ENCODE measurements around the gene PTGER3.

Gene PTGER3

DNA sequence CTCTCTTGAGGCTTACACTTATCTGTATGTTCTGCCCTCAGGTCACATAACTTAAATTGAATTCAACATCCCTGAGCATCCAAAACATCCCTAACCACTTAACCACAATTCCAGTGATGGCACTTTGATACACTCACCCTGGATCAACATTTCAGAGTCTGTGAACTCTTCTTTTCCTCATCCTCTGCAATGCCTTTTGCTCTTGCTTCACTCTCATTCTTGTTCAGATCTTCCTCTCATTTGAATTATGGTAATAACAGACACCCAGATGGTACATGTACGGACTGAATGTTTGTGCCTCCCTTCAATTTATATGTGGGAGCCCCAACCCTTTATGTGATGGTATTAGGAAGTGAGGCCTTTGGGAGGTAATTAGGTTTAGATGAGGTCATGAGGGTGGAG lies 33.4 kb downstream of the PTGER3 start:
- H2BK12ac ChIP-seq (ENCODE audit: low read length in 2 of 2) = no peak overlapping the region

DNA sequence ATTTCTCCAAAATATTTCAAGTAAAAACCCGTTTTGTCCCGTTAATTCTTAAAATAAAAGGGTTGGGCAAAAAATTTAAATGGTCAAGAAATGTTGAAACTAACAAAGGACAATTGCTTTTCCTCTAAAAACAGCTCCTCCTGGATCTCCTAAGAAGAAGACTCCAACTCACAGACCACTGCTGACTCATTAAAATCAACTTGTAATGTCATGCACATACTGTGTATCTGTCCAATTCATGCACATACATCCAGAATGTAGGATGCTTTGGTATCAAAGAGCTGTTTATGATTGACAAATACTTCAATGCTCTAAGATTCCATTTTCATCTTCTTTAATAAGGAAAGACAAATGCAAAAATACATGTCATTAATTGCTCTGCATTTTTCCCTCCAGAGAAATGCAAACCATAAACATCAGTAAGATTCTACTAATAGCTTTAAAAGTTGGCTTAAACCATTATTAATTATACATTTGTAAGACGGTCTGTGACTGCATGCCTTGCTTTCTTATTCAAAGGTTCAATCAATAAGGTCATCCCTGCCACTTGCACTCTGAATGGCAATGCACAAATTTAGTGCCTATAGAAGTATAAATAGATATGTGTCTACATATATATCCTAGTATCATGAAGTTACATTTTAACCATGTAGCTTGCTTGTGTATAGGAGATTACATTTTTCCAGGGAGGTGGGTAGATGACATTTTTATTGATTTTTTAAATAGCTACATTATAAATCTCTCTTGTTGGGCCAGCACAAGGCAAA lies 44.7 kb downstream of the PTGER3 start:
- DNase-seq = no peak
- Histone ChIP-seq H3K27me3 (ENCODE audit: control insufficient read depth in 1 of 2, insufficient read depth in 1 of 2, low read length in 2 of 2) (no peaks in the 10 kb centered on the region), H3K9me3 (ENCODE audit: control insufficient read depth, low read length) (no peaks in the 10 kb centered on the region), H2BK5ac (ENCODE audit: low read depth, low read length, poor library complexity, severe bottlenecking) (no peak overlapping the region), H3K4me2 (ENCODE audit: low read length, poor library complexity, severe bottlenecking) (no peak overlapping the region), H2BK12ac (ENCODE audit: low read length in 2 of 2) (no peak overlapping the region), H3K4me1 (ENCODE audit: control insufficient read depth, insufficient read depth, low read depth, low read length) (no peaks in the 10 kb centered on the region), H2AK5ac (ENCODE audit: low read length, severe bottlenecking) (no peak overlapping the region), H4K91ac (ENCODE audit: low read length) (no peak overlapping the region), H3K14ac (ENCODE audit: low read length in 2 of 2) (no peak overlapping the region), H3K4me3 (ENCODE audit: insufficient read depth in 1 of 2, low read depth in 1 of 2, low read length in 2 of 2) (no peak overlapping the region), H3K23ac (ENCODE audit: low read length in 2 of 2) (no peak overlapping the region), H2AFZ (ENCODE audit: low read depth, low read length) (no peak overlapping the region), H3K36me3 (ENCODE audit: control insufficient read depth in 1 of 2, insufficient read depth in 2 of 2, low read depth in 1 of 2, low read length in 2 of 2) (no peaks in the 10 kb centered on the region), H3K27ac (ENCODE audit: low read length, poor library complexity, severe bottlenecking) (no peak overlapping the region), H4K8ac (ENCODE audit: low read length) (no peak overlapping the region), H3K79me1 (replicated peaks; ENCODE audit: low read length, poor library complexity, severe bottlenecking) (no peaks in the 10 kb centered on the region), H2BK120ac (ENCODE audit: low read depth, low read length) (no peak overlapping the region), H3K9ac (ENCODE audit: low read length) (no peak overlapping the region), H3K4ac (ENCODE audit: low read depth in 1 of 2, low read length in 2 of 2) (no peak overlapping the region), H3K18ac (ENCODE audit: low read depth in 1 of 2, low read length in 2 of 2) (no peak overlapping the region), H2BK15ac (ENCODE audit: low read depth, poor library complexity, severe bottlenecking) (no peak overlapping the region)
- 74% methylated on average over 3 of the region's 3 CpGs for WGBS

More for the DNA sequence above, 33.4 kb downstream of the PTGER3 start:
- no peaks in the 10 kb centered on the region for H3K27me3 ChIP-seq (ENCODE audit: control insufficient read depth in 1 of 2, insufficient read depth in 1 of 2, low read length in 2 of 2)
- H2BK15ac ChIP-seq (ENCODE audit: low read depth, poor library complexity, severe bottlenecking) = no peak overlapping the region
- WGBS = 63% methylated on average over 1 of the region's 1 CpG
- H3K4me3 ChIP-seq (ENCODE audit: insufficient read depth in 1 of 2, low read depth in 1 of 2, low read length in 2 of 2) = no peak overlapping the region
- no peak for DNase-seq
- no peak overlapping the region for H3K4ac ChIP-seq (ENCODE audit: low read depth in 1 of 2, low read length in 2 of 2)
- H3K14ac ChIP-seq (ENCODE audit: low read length in 2 of 2) = no peak overlapping the region
- H3K9me3 ChIP-seq (ENCODE audit: control insufficient read depth, low read length) = no peaks in the 10 kb centered on the region
- H3K79me1 ChIP-seq (replicated peaks; ENCODE audit: low read length, poor library complexity, severe bottlenecking) = no peaks in the 10 kb centered on the region
- H4K91ac ChIP-seq (ENCODE audit: low read length) = no peak overlapping the region
- H2BK120ac ChIP-seq (ENCODE audit: low read depth, low read length) = no peak overlapping the region
- peaks cover 0 to 28% of the 10 kb centered on the region in 2 experiments for H3K36me3 ChIP-seq (ENCODE audit: control insufficient read depth in 1 of 2, insufficient read depth in 2 of 2, low read depth in 1 of 2, low read length in 2 of 2)
- no peak overlapping the region for H2AK5ac ChIP-seq (ENCODE audit: low read length, severe bottlenecking)
- no peak overlapping the region for H2AFZ ChIP-seq (ENCODE audit: low read depth, low read length)
- no peaks in the 10 kb centered on the region for H3K4me1 ChIP-seq (ENCODE audit: control insufficient read depth, insufficient read depth, low read depth, low read length)
- H3K27ac ChIP-seq (ENCODE audit: low read length, poor library complexity, severe bottlenecking) = no peak overlapping the region
- no peak overlapping the region for H2BK5ac ChIP-seq (ENCODE audit: low read depth, low read length, poor library complexity, severe bottlenecking)
- no peak overlapping the region for H3K18ac ChIP-seq (ENCODE audit: low read depth in 1 of 2, low read length in 2 of 2)
- no peak overlapping the region for H3K9ac ChIP-seq (ENCODE audit: low read length)
- H4K8ac ChIP-seq (ENCODE audit: low read length) = no peak overlapping the region
- H3K23ac ChIP-seq (ENCODE audit: low read length in 2 of 2) = no peak overlapping the region
- H3K4me2 ChIP-seq (ENCODE audit: low read length, poor library complexity, severe bottlenecking) = no peak overlapping the region

DNA sequence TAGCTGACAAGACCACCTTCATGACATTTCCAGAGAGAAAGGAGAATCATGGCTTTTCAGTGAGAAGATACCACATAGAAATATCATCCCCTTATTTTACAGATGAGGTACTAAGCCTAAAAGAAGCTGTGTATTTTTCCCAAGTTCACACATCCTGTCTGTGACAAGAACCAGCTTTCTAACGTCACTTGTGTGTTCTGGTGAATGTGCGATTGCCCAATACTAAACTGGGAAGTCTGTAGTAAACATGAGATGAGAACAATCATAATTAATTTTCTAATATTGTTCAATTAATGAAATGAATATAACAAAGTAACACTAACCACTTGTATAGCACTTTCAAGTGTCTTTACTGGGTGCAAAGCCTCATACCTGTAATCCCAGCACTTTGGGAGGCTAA lies 46.0 kb downstream of the PTGER3 start:
- H2BK15ac ChIP-seq (ENCODE audit: low read depth, poor library complexity, severe bottlenecking) = no peak overlapping the region
- no peak overlapping the region for H3K27ac ChIP-seq (ENCODE audit: low read length, poor library complexity, severe bottlenecking)
- no peak overlapping the region for H3K4me3 ChIP-seq (ENCODE audit: insufficient read depth in 1 of 2, low read depth in 1 of 2, low read length in 2 of 2)
- no peaks in the 10 kb centered on the region for H3K27me3 ChIP-seq (ENCODE audit: control insufficient read depth in 1 of 2, insufficient read depth in 1 of 2, low read length in 2 of 2)
- H2BK120ac ChIP-seq (ENCODE audit: low read depth, low read length) = no peak overlapping the region
- H3K36me3 ChIP-seq (ENCODE audit: control insufficient read depth in 1 of 2, insufficient read depth in 2 of 2, low read depth in 1 of 2, low read length in 2 of 2) = no peaks in the 10 kb centered on the region
- H3K18ac ChIP-seq (ENCODE audit: low read depth in 1 of 2, low read length in 2 of 2) = no peak overlapping the region
- no peaks in the 10 kb centered on the region for H3K9me3 ChIP-seq (ENCODE audit: control insufficient read depth, low read length)
- no peaks in the 10 kb centered on the region for H3K4me1 ChIP-seq (ENCODE audit: control insufficient read depth, insufficient read depth, low read depth, low read length)
- H4K91ac ChIP-seq (ENCODE audit: low read length) = no peak overlapping the region
- H3K79me1 ChIP-seq (replicated peaks; ENCODE audit: low read length, poor library complexity, severe bottlenecking) = no peaks in the 10 kb centered on the region
- no peak overlapping the region for H2AFZ ChIP-seq (ENCODE audit: low read depth, low read length)
- H3K14ac ChIP-seq (ENCODE audit: low read length in 2 of 2) = no peak overlapping the region
- no CpG with 5 or more reads among the region's 2 CpGs for WGBS
- H2BK12ac ChIP-seq (ENCODE audit: low read length in 2 of 2) = no peak overlapping the region
- no peak overlapping the region for H4K8ac ChIP-seq (ENCODE audit: low read length)
- no peak overlapping the region for H3K23ac ChIP-seq (ENCODE audit: low read length in 2 of 2)
- no peak overlapping the region for H2AK5ac ChIP-seq (ENCODE audit: low read length, severe bottlenecking)
- no peak overlapping the region for H3K4ac ChIP-seq (ENCODE audit: low read depth in 1 of 2, low read length in 2 of 2)
- H2BK5ac ChIP-seq (ENCODE audit: low read depth, low read length, poor library complexity, severe bottlenecking) = no peak overlapping the region
- H3K9ac ChIP-seq (ENCODE audit: low read length) = no peak overlapping the region
- DNase-seq = no peak
- no peak overlapping the region for H3K4me2 ChIP-seq (ENCODE audit: low read length, poor library complexity, severe bottlenecking)

DNA sequence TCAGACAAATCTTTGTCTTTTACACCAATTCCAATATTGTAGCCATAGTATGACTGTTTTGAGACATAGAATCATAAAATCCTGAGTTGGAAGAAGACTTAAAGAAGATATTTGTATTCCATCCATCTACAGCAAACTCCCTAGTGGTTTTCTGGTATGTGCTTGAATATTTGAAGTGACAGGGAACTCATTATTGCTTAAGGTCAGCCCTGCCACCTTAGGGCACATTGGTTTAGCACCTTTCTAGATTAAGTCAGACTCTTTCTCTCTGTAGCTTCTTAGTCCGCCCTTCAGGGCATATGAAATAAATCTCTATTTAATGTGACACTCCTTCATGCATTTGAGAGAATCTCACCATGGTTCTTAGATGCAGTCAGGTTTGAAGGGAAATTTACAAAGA lies 49.8 kb downstream of the PTGER3 start:
- Histone ChIP-seq H2AK5ac (ENCODE audit: low read length, severe bottlenecking) (no peak overlapping the region), H3K79me1 (replicated peaks; ENCODE audit: low read length, poor library complexity, severe bottlenecking) (no peaks in the 10 kb centered on the region), H2BK15ac (ENCODE audit: low read depth, poor library complexity, severe bottlenecking) (no peak overlapping the region), H3K23ac (ENCODE audit: low read length in 2 of 2) (no peak overlapping the region), H3K36me3 (ENCODE audit: control insufficient read depth in 1 of 2, insufficient read depth in 2 of 2, low read depth in 1 of 2, low read length in 2 of 2) (no peaks in the 10 kb centered on the region), H3K9me3 (ENCODE audit: control insufficient read depth, low read length) (no peaks in the 10 kb centered on the region), H3K4ac (ENCODE audit: low read depth in 1 of 2, low read length in 2 of 2) (no peak overlapping the region), H4K8ac (ENCODE audit: low read length) (no peak overlapping the region), H3K14ac (ENCODE audit: low read length in 2 of 2) (no peak overlapping the region), H2BK5ac (ENCODE audit: low read depth, low read length, poor library complexity, severe bottlenecking) (no peak overlapping the region), H4K91ac (ENCODE audit: low read length) (no peak overlapping the region), H2AFZ (ENCODE audit: low read depth, low read length) (no peak overlapping the region), H3K4me2 (ENCODE audit: low read length, poor library complexity, severe bottlenecking) (no peak overlapping the region), H3K4me3 (ENCODE audit: insufficient read depth in 1 of 2, low read depth in 1 of 2, low read length in 2 of 2) (no peak overlapping the region), H2BK120ac (ENCODE audit: low read depth, low read length) (no peak overlapping the region), H3K4me1 (ENCODE audit: control insufficient read depth, insufficient read depth, low read depth, low read length) (no peaks in the 10 kb centered on the region), H3K27ac (ENCODE audit: low read length, poor library complexity, severe bottlenecking) (no peak overlapping the region), H3K9ac (ENCODE audit: low read length) (no peak overlapping the region), H3K27me3 (ENCODE audit: control insufficient read depth in 1 of 2, insufficient read depth in 1 of 2, low read length in 2 of 2) (no peaks in the 10 kb centered on the region), H2BK12ac (ENCODE audit: low read length in 2 of 2) (no peak overlapping the region), H3K18ac (ENCODE audit: low read depth in 1 of 2, low read length in 2 of 2) (no peak overlapping the region)
- no CpG with 5 or more reads among the region's 1 CpG for WGBS
- DNase-seq = no peak

Measured in mesenchymal stem cell (in vitro differentiated cells and primary cell).